GOT3 (cell line): Measurements from ENCODE around the gene RPS6KA2.

Experiments
- DNase-seq: peaks from one replicate; lab custom pipeline; 2025; ENCODE audit warnings: mixed read lengths; lab: John Stamatoyannopoulos, UW

Gene RPS6KA2

DNA sequence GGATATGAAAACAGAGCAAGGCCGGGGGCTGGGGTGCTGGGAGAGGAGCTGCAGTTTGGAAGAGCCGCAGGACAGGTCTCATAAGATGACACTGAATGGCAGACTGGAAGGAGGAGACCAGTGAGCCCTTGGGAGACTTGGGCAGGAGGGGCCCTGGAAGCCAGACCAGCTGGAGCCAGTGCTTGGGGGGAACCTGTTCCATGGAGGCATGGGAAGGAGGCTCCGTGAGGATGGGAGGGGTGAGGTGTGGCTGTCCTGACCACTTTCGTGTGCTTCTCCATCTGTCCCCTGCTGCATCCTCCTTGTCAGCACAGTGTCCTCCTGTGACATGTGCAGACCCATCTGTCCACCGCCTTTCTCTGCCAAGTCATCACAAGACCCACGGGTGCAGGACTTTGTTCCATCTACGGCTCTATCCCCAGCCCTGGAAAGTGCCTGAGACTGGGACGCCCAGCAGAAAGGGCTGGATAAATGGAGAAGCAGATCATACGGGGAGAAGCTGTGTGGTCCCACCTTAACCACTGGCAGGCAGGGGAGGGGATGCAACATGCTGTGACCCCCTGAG lies 159.5 kb downstream of the RPS6KA2 start:
- no peak for DNase-seq

DNA sequence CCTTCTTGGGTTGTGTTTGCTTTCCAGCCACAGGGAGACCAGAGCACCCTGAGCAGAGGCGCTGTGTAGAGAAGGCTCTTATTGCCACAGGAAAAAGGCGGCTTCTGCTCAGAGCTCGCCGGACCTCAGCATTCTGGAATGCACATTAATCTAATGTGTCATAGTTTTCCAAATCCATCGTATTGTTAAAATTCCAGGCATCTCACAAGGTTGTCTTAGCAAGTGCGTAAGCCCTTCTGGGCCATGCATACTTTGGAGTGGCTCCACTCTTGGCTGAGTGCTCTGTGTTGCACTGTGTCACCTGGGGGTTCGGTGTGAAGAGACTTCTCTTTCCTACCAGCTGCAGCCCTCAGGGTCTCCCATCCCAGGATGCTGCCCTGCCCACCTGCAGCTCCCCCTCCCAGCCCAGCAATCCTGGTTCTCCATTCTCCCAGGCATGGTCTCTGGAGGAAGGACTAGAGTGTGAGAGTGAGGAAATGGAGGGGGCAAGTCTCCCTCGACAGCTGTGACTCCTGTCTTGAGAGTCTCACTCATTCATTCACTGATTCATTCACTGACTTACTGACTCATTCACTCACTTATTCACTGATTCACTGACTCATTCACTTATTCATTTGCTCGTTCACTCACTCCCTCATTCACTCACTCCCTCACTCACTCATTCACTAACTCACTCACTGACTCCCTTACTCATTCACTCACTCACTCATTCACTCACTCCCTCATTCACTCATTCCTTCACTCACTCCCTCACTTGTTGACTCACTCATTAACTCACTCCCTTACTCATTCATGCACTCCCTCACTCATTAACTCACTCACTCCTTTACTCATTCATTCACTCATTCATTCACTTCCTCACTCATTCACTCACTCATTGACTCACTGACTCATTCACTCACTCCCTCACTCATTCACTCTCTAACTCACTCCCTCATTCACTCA lies 160.6 kb downstream of the RPS6KA2 start:
- DNase-seq, result no peak

DNA sequence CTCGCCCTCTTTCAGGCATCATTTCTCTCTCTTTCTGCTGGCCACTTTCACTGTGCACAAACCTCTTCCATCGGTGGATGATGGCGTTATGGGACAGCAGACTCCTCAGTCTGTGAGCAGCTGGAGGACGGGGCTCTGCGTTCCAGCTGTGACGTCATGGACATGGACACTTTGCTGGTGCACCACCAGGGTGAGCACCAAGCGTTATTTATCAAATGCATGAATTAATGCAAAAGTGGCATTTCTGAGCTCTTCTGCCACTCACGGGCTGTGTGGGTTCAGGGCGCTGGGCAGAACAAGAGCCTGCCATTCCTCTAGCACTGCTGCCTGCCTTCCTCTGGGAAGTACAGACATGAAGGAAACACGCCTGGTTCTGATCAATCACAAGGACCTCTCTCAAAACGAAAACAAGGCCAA lies 161.4 kb downstream of the RPS6KA2 start:
- no peak for DNase-seq

DNA sequence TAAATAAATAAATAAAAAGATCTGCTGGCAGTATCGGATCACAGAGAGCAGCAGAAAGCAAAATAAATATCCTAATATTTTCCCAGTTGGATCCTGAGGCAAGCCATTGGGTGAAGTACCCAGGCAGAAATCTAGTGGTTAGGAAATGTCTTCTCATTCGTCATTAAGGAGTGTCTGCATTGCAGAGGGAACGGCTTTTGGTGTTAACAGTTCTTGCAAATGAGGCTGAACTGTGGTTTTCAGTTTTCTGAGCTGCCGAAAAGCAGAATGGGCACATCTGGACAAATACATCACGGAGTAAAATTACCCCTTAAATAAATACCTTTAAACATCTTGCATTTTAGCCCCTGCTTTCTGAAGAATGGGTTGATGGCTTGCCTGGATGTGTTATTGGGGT lies 162.1 kb downstream of the RPS6KA2 start:
- DNase-seq, result no peak

DNA sequence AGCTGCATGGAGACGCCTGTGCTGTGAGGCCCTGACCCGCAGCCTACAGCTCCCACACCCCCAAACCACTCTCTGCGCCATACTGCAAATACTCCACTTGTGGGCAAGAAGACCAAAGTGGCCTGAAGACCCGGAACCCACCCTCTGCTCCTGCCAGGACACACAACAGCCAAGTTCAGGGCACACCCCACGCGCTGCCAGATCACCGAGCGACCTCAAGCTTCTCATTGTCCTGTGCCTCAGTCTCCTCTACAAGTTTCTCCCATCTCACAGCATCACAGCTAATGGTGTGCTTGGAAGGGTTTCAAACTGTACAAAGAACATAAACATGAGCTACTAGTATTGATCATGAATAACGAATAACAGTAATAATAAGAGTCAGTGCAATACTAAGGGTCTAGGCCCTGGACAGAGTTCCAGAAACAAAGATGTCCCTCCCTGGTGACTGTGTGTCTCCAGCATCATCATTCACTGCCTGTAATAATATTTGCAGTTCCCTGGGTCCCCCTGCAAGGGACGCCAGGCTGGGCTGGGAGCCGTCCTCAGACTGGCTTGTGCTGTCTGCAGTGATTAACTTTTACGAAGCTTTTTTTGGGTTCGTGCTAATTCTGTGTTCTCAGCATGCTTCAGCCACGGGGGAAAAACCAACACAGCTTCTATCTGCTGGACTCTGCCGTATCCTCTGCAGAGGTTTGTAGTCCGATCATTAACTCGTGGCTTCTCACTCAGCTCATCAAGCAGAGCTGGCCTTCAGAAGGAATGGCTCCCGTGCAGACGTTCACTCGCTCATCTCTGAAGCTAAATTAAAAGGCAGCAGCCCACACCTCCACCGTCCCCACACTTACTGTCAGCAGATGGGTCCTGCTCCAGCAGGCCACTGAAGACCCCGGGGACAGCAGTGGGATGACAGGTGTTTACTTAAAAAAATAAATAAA lies 162.7 kb downstream of the RPS6KA2 start:
- DNase-seq, result no peak

DNA sequence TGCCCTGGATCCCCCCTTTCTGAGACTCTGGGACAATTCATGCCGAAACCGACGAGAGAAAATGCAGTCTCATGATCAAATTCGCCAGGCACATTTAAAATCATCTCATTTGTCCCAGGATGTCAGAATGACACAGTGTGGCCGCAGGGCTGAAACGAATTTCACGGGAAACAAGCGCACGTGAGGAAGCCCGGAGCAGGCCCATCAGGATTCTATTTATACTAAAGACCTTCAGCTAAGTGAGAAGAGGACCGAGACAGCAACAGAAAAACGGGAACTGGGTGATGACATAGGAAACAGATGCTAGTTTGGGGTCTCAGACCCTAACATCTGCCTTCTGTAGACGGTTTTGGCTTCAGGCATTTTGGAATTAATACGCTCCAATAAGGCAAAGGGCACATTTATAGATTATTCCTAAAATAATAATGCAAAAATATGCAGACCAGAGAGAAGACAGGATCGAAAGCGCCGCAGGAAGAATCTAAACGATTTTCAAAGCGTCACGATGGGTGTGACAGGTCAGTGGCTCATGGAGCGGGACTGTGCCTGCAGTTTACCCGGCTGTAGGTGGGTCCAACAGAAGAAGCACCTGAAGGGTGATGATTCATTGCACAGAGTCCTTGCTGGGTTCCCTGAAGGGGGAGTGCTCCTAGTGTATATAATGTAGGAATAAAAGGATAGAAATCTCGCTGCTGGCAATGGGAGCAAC lies 163.5 kb downstream of the RPS6KA2 start:
- no peak for DNase-seq

DNA sequence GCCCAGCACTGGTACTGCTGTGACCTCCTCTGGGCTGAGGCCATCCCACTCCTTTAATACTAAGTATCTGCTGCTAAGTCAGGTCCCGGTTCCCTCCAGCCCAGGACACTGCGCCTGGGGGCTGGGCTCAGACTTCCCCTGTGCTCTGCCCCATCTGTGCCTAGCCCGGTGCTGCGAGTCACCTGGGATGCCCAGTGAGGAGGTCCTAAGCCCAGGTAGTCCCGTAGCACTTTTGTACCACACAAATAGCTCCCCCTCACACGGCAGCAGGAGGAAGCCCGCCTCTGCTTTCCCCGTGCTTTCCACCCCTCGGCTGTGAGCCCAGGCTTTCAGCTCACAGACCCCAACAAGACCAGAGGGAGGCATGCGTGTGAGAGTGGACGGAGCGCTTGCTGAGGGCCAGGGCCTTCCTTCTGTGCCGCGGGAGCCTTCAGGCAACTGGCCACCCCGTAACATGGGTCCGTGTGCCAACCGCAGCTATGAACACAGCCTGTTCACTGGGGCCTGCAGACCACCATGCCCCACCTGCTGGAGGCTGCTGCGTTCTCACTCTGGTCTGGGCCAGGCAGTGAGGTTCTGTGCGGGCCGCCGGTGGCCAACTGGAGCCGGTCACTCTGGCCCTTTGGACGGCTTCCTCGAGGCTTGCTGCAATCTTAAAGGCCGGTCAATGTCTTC lies 164.5 kb downstream of the RPS6KA2 start:
- no peak for DNase-seq

DNA sequence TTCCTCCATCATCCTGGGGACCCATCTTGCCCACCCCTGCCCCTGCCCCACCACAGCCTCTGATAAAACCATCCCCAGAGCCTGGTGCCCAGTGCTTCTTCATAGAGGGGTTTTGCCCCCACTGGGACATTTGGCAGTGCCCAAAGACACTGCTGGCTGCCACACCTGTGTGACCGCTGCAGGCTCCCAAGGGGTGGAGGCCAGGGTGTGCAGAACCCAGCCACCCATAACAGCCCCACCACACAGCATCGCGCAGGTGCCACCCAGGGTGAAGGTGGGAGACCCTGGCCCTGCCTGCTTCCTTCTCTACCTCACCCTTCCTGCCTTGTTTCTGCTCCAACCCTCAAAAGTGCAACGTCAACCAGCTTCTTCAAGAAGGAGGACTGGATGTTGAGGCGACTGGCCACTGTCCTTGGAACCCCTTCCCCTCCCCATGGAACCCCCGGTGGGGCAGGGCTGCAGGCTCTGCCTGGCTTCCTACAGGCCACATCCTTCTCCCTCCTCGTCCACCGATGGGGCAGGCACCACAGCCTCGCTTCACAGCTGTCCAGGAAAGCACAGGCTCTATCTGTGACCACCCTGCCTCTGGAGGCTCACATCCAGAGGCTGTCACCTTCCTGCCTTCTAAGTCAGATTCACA lies 165.1 kb downstream of the RPS6KA2 start:
- DNase-seq, result no peak

DNA sequence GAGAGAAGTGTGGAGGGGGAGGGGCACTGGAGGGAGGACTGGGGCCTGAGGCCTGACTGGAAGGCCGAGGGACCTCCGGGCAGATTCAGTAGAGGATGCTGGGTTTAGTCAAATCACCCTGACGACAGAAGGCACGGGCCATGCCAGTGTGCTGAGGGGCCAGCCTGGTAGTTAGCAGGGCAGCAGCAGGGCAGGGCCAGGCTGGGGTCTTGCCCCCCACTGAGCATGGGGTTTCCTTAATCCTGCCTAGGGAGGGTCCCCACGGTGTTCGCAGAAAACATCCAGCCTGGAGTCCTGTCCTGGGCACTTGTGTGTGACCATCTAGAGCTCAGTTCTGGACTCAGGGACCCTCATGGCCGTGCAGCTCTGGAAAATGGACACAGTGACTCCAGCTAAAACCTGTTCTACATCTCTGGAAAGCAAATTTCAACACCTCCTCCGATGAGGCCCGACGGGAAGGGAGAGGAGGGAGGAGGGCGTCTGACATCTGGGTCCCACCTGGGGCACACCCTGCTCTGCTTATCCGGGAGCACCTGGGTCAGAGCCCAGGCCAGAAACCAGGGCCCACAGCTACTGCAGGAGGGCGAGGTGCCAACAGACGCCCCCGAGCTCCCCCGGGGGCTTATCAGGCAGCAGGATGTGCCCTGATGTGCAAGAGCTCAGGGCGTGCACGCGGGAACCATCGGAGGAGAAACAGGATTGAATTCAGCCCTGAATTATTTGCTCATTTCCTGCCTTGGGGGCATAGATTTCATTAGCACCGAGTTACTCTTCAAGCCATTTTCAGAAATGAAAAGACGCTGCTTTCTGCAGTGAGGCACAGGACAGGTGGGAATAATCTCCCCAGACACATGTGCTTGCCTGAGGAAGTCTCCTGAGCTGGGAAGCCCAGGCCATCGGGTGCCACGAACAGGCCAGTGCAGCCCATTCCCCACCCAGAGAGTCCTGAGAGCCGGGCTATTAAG lies 166.3 kb downstream of the RPS6KA2 start:
- DNase-seq, result no peak

DNA sequence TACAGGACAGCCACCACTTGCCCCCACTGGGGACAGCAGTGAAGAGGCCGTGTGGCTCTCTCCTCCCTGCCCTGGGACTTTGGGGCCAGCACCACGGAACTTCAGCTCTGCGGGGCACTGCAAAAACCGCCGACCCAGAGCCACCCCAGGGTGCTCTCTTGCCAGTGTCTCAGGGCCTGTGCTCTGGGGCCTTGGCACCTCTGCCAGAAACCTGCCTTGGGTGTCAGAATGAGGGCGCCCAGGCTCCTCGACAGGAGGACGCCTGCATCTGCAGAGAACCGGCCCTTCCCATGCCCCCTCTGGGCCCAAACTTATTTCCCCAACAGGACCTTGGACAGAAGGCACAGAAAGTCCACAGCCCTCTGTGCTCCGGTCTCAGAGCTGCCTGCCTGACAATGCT lies 167.1 kb downstream of the RPS6KA2 start:
- no peak for DNase-seq

DNA sequence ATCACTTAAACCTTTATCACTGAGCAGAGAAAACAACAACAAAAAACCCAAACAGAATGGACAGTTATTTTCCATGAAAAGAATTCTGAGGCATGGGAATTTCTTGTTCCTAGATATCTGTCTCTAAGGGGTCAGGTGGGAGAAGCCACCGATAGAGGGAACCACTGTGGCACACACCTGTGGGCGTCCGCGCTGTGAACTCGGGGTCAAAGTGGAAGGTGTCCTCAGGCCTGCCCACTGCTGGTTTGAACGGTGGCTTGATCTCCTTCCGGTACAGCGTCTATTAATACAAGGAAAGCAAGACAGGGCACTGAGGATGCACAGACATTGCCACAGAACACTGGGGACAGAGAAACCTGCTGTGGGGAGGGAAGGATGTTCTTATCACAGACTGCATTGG lies 167.8 kb downstream of the RPS6KA2 start:
- no peak for DNase-seq

DNA sequence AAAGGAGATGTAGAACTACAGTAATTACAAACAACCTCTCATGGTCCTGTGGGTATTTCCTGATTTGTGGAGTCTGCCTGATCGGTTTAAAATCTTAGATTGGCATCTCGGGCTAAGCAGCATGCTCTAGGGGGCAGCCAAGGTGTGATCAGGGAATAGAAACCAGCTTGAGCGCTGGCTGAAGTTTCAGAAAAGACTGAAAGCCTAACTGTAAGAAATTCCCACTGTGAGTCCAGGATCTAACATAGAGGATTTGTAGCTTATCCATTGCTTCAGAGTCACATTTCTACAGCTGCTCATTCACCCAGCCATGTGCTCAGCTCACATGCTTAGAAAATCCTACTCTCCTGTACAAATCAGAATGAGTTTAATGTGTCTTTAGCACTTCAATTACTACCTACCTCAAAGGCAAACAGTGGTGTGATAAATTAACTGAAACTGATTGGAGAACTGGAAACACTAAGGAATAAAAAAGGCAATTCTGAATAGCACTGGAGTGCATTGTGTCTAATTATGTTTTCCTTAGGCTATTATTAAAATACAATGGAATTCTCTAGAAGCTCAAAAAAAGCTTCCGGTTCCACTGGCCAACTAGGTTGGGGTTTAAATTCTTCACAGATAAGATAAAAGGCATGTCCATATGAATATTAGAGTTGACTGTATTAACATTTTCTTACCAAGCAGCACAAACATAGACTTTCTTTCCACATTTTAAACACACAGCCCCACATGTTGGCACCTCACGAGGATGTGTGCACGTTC lies 170.5 kb downstream of the RPS6KA2 start:
- DNase-seq, result no peak

DNA sequence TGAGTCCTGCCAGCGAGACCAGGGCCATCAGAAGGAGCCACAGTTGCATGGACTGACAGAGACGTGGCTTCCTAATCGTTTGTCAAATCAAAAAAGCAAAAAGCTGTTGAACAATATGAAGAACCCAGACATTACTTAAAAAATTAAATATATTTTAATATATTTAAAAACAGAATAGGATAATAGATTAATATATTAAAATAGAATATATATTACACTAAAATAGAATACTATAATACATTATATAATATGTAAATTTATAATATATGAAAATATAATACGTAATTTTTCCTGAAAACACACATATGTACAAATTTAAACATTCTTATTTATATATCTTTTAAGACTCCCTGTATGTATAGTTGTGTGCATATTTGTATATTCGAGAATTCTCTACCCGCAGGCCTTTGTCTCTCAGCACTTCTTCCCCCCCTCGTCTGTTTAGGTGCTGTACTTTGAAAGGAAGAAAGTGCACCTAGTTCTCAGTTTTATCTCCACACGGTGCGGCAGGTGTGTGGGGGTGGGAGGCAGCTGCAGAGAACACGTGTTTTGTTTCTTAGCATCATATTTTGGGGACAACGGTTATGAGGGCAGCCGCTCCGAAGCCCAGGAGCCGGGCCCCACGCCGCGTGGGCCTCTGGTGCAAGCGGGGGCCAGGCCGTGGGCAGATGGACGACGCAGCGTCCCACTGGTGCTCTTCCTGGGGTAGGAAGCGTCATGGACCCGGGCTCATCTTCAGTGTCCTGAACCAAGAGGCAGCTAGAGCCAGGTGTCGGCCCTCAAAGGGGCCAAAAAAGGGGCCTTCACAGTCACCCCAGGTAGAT lies 172.1 kb downstream of the RPS6KA2 start:
- DNase-seq, result no peak

DNA sequence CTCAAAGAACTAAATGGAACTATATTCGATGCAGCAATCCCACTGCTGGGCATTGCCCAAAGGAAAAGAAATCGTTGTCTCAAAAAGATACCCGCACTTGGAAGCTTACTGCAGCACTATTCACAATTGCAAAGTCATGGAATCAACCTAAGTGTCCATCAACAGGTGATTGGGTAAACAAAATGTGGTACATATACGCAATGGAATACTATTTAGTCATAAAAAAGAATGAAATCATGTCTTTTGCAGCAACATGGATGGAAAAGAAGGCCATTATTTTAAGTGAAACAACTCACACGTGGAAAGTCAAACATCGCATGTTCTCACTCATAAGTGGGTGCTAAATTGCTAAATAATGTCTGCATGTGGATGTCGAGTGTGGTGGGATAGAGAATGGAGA lies 173.4 kb downstream of the RPS6KA2 start:
- DNase-seq, result no peak

DNA sequence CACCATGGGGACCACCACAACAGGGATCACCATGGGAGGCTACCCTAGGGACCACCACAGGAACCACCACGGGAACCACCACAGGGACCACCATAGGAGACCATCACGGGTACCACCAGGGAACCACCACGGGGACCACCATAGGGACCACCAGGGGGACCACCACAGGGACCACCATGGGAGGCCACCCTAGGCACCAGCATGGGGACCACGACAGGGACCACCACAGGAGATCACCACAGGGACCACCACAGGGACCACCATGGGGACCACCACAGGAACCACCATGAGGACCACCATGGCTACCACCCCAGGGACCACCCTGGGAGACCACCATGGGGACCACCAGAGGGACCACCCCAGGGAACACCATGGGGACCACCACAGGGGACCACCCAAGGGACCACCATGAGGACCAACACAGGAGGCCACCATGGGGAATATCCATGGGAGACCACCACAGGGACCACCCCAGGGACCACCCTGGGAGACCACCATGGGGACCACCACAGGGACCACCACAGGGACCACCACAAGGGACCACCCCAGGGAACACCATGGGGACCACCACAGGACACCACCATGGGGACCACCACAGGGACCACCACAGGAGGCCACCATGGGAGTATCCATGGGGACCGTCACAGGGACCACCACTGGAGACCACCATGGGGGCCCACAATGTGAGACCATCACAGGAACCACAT lies 176.7 kb downstream of the RPS6KA2 start:
- no peak for DNase-seq

DNA sequence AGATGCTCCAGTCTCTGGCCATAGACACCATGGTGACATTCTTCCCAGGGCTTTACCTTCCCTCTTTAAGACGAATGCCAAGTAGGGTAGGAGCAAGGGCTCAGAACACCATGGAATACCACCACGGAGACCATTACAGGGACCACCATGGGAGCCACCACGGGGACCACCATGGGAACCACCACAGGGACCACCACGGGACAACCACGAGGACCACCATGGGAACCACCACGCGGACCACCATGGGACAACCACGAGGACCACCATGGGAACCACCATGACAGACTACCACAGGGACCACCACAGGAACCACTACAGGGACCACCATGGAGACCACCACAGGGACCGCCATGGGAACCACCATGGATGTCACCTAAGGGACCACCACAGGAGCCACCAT lies 177.4 kb downstream of the RPS6KA2 start:
- no peak for DNase-seq

DNA sequence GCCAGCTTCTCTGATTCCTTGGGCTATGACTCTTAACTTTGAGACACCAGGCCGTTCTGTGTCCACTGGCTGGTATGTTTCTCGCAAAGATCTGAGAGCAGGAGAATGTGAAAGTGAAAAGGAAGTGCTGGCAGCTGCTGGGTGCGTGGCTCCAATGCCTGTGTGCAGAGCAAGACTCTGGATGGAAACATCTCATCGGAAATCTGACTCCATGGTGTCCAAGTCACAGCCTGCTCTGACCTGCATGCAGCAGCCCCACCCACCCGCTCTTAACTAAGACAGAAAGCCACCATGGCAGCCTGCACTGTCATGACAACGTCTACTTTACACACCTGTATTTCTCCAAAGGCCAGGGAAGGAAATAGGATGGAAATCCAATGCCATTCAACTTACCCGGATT lies 178.0 kb downstream of the RPS6KA2 start:
- DNase-seq, result no peak
